ENCODE measurements around the gene ART1.
A peak's percentile ranks its signal among the peaks of the same experiment; 100 is the strongest.

The ART1 gene

GRCh38 chr11:3617990-3618389, 26.9 kb upstream of the ART1 start:
- Mint-ChIP-seq H3K27me3 (ENCODE audit: low read depth) (no peaks in the 10 kb centered on the region), H3K4me3 (no peak overlapping the region), H3K4me1 (ENCODE audit: low read depth) (peaks cover 16% of the 10 kb centered on the region), H3K36me3 (ENCODE audit: low read depth) (no peaks in the 10 kb centered on the region), H3K9me3 (no peaks in the 10 kb centered on the region), H3K27ac (no peak overlapping the region)
- no peak for DNase-seq (ENCODE audit: low spot score)

- peaks cover 4% of the 10 kb centered on the region for H3K27me3 Mint-ChIP-seq (ENCODE audit: low read depth)
- H3K36me3 Mint-ChIP-seq (ENCODE audit: low read depth), result no peaks in the 10 kb centered on the region
- no peak overlapping the region for H3K4me3 Mint-ChIP-seq
- no peak for DNase-seq (ENCODE audit: low spot score)
- no peaks in the 10 kb centered on the region for H3K4me1 Mint-ChIP-seq (ENCODE audit: low read depth)
- no peak overlapping the region for H3K27ac Mint-ChIP-seq
- no peaks in the 10 kb centered on the region for H3K9me3 Mint-ChIP-seq
Observed at GRCh38 chr11:3622521-3622920, 22.4 kb upstream of the ART1 start.

GRCh38 chr11:3623121-3623520, 21.8 kb upstream of the ART1 start:
- Mint-ChIP-seq H3K27me3 (ENCODE audit: low read depth) (peaks cover 4% of the 10 kb centered on the region), H3K9me3 (no peaks in the 10 kb centered on the region), H3K4me1 (ENCODE audit: low read depth) (no peaks in the 10 kb centered on the region), H3K27ac (no peak overlapping the region), H3K4me3 (no peak overlapping the region), H3K36me3 (ENCODE audit: low read depth) (no peaks in the 10 kb centered on the region)
- no peak for DNase-seq (ENCODE audit: low spot score)

GRCh38 chr11:3623767-3624458, 21.0 kb upstream of the ART1 start:
- H3K4me3 Mint-ChIP-seq, result no peak overlapping the region
- H3K27me3 Mint-ChIP-seq (ENCODE audit: low read depth), result peaks cover 4% of the 10 kb centered on the region
- DNase-seq (ENCODE audit: low spot score), result no peak
- no peak overlapping the region for H3K27ac Mint-ChIP-seq
- H3K4me1 Mint-ChIP-seq (ENCODE audit: low read depth), result no peaks in the 10 kb centered on the region
- H3K9me3 Mint-ChIP-seq, result no peaks in the 10 kb centered on the region
- H3K36me3 Mint-ChIP-seq (ENCODE audit: low read depth), result no peaks in the 10 kb centered on the region

- no peaks in the 10 kb centered on the region for H3K4me1 Mint-ChIP-seq (ENCODE audit: low read depth)
- H3K36me3 Mint-ChIP-seq (ENCODE audit: low read depth), result no peaks in the 10 kb centered on the region
- H3K9me3 Mint-ChIP-seq, result no peaks in the 10 kb centered on the region
- H3K27ac Mint-ChIP-seq, result no peak overlapping the region
- no peak overlapping the region for H3K4me3 Mint-ChIP-seq
- no peak for DNase-seq (ENCODE audit: low spot score)
- H3K27me3 Mint-ChIP-seq (ENCODE audit: low read depth), result peaks cover 4% of the 10 kb centered on the region
Observed at GRCh38 chr11:3626250-3626960, 18.5 kb upstream of the ART1 start.

GRCh38 chr11:3627291-3627690, 17.6 kb upstream of the ART1 start:
- no peak for DNase-seq (ENCODE audit: low spot score)
- no peaks in the 10 kb centered on the region for H3K36me3 Mint-ChIP-seq (ENCODE audit: low read depth)

GRCh38 chr11:3631331-3631730, 13.6 kb upstream of the ART1 start:
- H3K4me1 Mint-ChIP-seq (ENCODE audit: low read depth), result no peaks in the 10 kb centered on the region
- H3K4me3 Mint-ChIP-seq, result no peak overlapping the region
- peaks cover 4% of the 10 kb centered on the region for H3K27me3 Mint-ChIP-seq (ENCODE audit: low read depth)
- no peak for DNase-seq (ENCODE audit: low spot score)
- H3K36me3 Mint-ChIP-seq (ENCODE audit: low read depth), result no peaks in the 10 kb centered on the region
- H3K9me3 Mint-ChIP-seq, result no peaks in the 10 kb centered on the region
- H3K27ac Mint-ChIP-seq, result no peak overlapping the region

More at GRCh38 chr11:3627291-3627690, 17.6 kb upstream of the ART1 start:
- no peak overlapping the region for H3K4me3 Mint-ChIP-seq
- no peaks in the 10 kb centered on the region for H3K9me3 Mint-ChIP-seq
- peaks cover 4% of the 10 kb centered on the region for H3K27me3 Mint-ChIP-seq (ENCODE audit: low read depth)
- H3K4me1 Mint-ChIP-seq (ENCODE audit: low read depth), result no peaks in the 10 kb centered on the region
- H3K27ac Mint-ChIP-seq, result no peak overlapping the region

GRCh38 chr11:3632070-3632660, 12.8 kb upstream of the ART1 start:
- no peaks in the 10 kb centered on the region for H3K27me3 Mint-ChIP-seq (ENCODE audit: low read depth)
- H3K4me3 Mint-ChIP-seq, result no peak overlapping the region
- H3K36me3 Mint-ChIP-seq (ENCODE audit: low read depth), result no peaks in the 10 kb centered on the region
- H3K4me1 Mint-ChIP-seq (ENCODE audit: low read depth), result no peaks in the 10 kb centered on the region
- H3K9me3 Mint-ChIP-seq, result no peaks in the 10 kb centered on the region
- H3K27ac Mint-ChIP-seq, result no peak overlapping the region
- no peak for DNase-seq (ENCODE audit: low spot score)

- DNase-seq (ENCODE audit: low spot score), result no peak
- Mint-ChIP-seq H3K9me3 (no peaks in the 10 kb centered on the region), H3K4me3 (no peak overlapping the region), H3K36me3 (ENCODE audit: low read depth) (no peaks in the 10 kb centered on the region), H3K27me3 (ENCODE audit: low read depth) (no peaks in the 10 kb centered on the region), H3K4me1 (ENCODE audit: low read depth) (no peaks in the 10 kb centered on the region), H3K27ac (no peak overlapping the region)
Observed at GRCh38 chr11:3635641-3636375, 9.1 kb upstream of the ART1 start.

GRCh38 chr11:3637201-3637600, 7.7 kb upstream of the ART1 start:
- DNase-seq (ENCODE audit: low spot score), result no peak
- Mint-ChIP-seq H3K36me3 (ENCODE audit: low read depth) (no peaks in the 10 kb centered on the region), H3K4me1 (ENCODE audit: low read depth) (no peaks in the 10 kb centered on the region), H3K9me3 (no peaks in the 10 kb centered on the region), H3K27ac (no peak overlapping the region), H3K27me3 (ENCODE audit: low read depth) (peaks cover 5% of the 10 kb centered on the region), H3K4me3 (no peak overlapping the region)

GRCh38 chr11:3638513-3638912, 6.4 kb upstream of the ART1 start:
- DNase-seq (ENCODE audit: low spot score), result no peak
- Mint-ChIP-seq H3K27me3 (ENCODE audit: low read depth) (peaks cover 16% of the 10 kb centered on the region), H3K27ac (no peak overlapping the region), H3K4me1 (ENCODE audit: low read depth) (peaks cover 2% of the 10 kb centered on the region), H3K36me3 (ENCODE audit: low read depth) (no peaks in the 10 kb centered on the region), H3K9me3 (no peaks in the 10 kb centered on the region), H3K4me3 (no peak overlapping the region)

GRCh38 chr11:3639841-3640240, 5.1 kb upstream of the ART1 start:
- Mint-ChIP-seq H3K4me1 (ENCODE audit: low read depth) (peaks cover 2% of the 10 kb centered on the region), H3K27ac (no peak overlapping the region), H3K4me3 (no peak overlapping the region), H3K9me3 (no peaks in the 10 kb centered on the region), H3K36me3 (ENCODE audit: low read depth) (no peaks in the 10 kb centered on the region), H3K27me3 (ENCODE audit: low read depth) (peaks cover 26% of the 10 kb centered on the region)
- no peak for DNase-seq (ENCODE audit: low spot score)

- DNase-seq (ENCODE audit: low spot score), result no peak
- H3K4me1 Mint-ChIP-seq (ENCODE audit: low read depth), result peaks cover 2% of the 10 kb centered on the region
- H3K4me3 Mint-ChIP-seq, result peak overlapping the region; percentile 59
- H3K9me3 Mint-ChIP-seq, result no peaks in the 10 kb centered on the region
- peaks cover 26% of the 10 kb centered on the region for H3K27me3 Mint-ChIP-seq (ENCODE audit: low read depth)
- no peak overlapping the region for H3K27ac Mint-ChIP-seq
- H3K36me3 Mint-ChIP-seq (ENCODE audit: low read depth), result no peaks in the 10 kb centered on the region
Observed at GRCh38 chr11:3641191-3641590, 3.7 kb upstream of the ART1 start.

- DNase-seq (ENCODE audit: low spot score), result no peak
- Mint-ChIP-seq H3K27ac (peak within 1 kb of the TSS; percentile 40), H3K4me3 (peak within 1 kb of the TSS; percentile 64), H3K4me1 (ENCODE audit: low read depth) (peaks cover 2% of the 10 kb centered on the region), H3K27me3 (ENCODE audit: low read depth) (peaks cover 26% of the 10 kb centered on the region), H3K9me3 (no peaks in the 10 kb centered on the region), H3K36me3 (ENCODE audit: low read depth) (no peaks in the 10 kb centered on the region)
Observed at GRCh38 chr11:3641701-3642070, 3.2 kb upstream of the ART1 start, which contains the start of gene ART5. Gene ART5, minus strand, starts transcription at chr11:3641992. Its CDS starts 130 bp downstream, at chr11:3641862.
